IPS DF 4.7 (cell line): ENCODE results near the gene ZCCHC13.
"Not testable (repeated sequence)": the region's sequence is repeated elsewhere in the genome, so short reads cannot be mapped to it uniquely, and the experiment has no call there.

Experiments
- DNase-seq: peaks from one replicate; pipeline ENCODE4 v3.0.0-alpha.2; 2013; ENCODE audit warnings: low spot score; ENCODE audit errors: extremely low read depth

ZCCHC13 gene

DNA sequence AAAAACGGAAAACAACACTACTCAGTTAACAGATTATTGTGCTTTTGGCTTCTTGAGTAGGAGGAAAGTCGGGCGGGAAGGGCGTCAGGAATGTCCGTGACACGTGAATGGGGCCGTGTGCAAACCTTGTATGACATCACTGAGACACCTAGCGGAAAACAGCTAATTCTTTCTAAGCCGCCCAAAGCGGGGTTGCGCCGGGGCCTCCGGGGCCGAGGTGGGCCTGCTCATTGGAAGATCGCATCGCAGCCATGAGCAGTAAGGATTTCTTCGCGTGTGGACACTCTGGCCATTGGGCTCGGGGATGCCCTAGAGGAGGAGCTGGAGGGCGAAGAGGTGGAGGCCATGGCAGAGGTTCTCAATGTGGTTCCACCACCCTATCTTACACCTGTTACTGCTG is at the start of gene ZCCHC13:
ZCCHC13 (plus strand) TSS at position 165 of the 400 bp plus-strand sequence; CDS start at position 252, 87 bp downstream.
- DNase-seq: no peak

DNA sequence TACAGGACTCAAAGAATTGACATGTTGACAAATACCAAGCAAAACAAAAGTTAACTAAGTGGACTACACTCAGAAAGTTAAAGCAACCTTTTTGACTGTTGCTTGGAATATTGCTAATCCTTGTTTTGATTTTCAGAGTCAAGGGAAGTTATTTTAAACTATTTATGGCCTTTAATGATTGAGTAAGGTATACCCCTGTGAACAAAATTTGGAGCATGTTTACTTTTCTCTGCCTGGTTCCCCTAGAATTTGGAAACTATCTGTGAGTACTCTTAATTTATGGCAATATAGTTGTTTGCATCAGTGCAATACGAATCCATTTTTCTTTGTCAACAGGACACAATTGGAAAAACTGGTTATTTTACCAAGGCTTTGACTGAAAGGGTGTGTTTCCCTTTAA is 45.9 kb upstream of the ZCCHC13 start:
- DNase-seq: not testable (repeated sequence)

DNA sequence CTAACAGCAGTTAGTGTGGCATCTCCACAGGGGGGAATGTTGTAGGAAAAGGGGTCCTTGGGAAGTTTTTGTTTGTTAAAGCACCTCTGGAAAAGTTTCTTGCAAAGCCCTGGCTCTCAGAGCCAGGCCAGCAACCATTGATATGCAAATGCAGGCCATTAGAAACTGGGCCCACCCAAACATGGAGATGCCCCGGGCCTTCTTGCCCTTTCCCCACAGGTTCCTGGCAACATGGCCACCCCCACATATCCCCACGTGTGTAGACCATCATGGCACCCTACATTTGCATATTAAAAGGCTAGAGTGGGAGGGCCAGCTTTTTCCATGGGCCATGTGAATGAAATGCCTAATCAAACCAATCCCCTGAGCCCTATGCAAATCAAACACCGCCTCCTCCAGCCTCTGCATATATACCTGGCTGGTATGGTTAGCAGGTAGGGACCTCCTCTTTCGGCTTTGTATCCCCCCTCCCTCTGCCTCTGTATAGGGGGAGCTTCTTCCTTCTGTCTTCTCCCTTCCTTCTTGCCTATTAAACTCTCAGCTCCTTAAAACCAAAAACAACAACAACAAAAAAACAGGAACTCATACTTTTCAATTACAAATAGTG is 44.0 kb upstream of the ZCCHC13 start:
- peak; percentile 66 for DNase-seq

DNA sequence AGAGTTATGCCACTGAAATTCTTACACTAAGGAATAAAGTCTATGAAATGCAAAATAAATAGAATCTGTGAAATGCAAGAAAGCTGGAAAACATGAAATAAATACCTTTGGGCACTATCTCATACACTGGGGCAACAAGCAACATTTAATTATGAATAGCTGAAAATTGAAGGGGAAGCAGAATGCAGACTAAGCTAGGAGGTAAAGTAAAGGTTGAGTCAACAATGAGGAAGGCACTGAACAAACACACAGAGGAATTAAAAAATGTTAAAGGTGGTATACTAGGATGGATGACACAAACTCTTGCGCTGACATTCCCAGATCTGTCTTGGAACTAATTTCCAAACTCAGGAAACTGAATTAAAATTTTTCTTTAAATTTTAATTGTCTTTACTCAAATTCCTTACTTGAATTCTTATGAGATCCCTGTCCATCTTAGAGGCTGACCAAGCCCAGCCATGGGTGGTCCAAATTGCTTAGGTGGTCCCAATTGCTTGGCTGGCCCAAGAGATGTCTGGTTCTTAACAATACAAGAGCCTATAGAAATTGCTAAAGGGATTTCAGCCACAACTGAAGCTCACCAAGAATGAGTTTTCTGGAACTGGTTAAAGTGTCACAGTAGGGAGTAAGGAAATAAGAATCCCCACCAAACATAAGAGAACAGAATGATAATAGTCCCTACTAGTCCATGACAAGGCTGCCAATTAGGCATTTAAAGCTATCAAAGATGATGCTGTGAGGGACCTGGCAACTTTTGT is 41.3 kb upstream of the ZCCHC13 start:
- DNase-seq: no peak

DNA sequence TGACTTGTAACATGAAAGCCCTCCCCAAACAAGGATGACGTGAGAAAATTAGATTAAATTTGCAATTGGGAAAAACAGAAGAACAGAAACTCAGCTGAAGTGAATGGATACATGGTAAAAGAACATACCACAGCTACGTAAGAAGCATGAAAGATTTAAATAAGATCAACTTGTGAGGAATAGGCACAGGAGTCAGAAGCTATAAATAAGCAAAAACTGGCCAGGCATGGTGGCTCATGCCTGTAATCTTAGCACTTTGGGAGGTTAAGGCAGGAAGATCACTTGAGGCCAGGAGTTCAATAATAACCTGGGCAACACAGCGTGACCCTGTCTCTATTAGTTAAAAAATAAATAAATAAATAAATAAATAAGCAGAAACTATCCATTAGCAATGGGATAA is 33.6 kb upstream of the ZCCHC13 start:
- DNase-seq: no peak

DNA sequence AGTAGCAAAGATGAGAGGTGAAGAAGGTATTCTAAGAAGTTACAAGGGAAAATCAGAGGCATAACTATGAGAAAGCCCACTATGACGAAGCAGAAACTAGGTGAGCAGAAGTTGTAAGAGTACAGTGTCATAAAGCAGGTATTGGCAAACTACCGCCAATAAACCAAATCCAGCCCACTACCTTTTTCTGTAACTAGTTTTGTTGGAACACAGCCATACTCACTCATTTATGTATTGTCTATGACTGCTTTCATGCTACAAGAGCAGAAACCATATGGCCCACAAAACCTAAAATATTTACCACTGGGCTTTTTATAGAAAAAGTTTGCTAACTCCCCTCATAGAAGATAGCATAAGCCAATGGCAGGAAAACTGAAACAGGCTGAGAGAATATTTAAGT is 31.8 kb upstream of the ZCCHC13 start:
- no peak for DNase-seq

DNA sequence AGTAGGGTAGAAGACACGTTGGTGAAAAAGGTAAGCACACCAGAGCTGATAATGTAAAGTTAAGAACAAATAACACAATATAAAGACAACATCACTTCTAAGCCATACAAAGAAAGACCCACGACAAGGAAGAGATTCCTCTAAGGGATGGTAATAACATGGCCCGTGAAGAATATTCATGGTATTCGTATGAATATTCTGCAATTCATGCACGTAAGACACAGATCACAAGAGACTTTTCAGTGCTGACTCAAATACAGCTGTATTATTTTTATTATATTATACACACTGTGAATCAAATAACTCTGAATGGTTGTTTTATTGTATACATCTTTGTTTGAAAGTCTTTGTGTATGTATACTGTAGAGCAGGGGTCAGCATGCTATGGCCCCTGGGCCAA is 29.5 kb upstream of the ZCCHC13 start:
- DNase-seq: no peak

DNA sequence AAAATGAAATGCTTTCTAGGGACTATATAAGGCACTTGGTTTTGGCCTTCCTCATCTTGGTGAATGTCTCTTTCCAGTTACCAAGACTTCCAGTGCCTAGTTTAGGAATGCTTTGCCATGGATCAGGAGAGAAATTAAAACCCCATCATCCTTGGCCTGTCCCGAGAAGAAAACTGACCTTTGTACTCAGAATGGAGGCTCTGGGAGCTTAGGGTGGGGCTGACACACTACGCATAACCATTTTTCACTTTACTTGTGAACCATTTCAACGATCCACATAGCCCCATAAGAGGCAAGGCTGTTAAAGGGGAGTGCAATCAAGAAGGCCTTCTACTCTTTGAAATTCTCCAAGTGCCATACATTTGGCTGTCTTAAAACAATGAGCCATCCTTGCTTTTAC is 26.7 kb upstream of the ZCCHC13 start:
- DNase-seq: no peak

DNA sequence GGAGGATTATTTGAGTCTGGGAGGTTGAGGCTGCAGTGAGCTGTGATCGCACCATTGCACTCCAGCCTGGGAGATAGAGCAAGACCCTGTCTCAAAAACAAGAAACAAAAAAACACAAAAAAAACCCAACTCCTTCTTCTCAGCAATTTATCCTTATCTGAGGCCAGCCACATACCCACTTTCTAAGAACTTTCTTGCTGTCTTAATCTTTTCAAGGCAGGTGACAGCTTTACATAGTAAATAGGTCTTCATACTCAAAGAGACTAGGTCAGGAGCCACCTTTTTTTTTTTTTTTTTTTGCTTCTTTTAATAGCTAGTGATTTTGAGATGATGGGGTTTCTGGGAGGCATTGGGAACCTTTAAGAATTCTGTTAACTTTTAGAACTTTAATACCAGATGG is 26.1 kb upstream of the ZCCHC13 start:
- DNase-seq: no peak

DNA sequence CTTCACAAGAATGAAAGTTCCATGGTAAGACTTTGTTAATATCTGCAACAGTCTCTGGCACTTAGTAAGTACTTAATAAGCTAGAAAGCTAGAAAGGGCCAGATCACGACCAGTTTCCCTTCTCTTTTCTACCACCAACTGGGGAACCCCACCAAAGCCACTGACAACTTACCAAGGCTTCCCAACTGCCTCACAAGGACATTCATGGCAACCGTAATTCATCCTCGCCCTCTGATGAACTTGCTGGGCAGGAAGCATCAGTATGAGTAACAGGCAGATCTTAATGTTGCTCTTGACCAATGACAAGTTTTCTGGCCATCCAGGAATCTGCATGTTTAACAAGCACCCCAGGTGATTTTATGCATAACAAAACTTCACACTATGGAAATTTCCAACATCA is 23.2 kb upstream of the ZCCHC13 start:
- no peak for DNase-seq

DNA sequence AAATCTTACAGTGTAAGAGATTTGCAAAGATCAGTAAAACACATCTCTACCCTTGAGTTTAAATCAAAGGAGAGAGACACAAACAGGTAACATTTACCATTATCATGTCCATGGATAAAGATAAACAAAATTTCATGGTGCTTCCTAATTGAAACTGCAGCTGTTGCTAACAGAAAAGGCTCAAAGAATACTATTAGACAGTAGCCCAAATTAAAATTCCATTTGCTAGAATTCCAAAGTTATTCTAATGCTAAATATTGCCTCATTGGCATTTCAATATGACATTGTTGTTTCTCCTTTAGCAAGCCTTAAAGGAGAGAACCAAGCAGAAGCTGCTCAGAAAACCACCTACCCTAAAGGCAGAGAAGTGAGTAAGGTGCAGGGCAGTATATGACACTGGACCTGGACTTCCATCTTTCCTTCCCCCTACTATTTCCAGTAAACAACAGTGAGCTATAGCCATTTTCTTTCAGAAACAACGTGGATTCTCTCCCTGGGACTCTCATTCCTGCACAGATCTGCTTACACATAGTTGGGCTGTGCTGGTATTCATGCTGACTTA is 19.5 kb upstream of the ZCCHC13 start:
- no peak for DNase-seq

DNA sequence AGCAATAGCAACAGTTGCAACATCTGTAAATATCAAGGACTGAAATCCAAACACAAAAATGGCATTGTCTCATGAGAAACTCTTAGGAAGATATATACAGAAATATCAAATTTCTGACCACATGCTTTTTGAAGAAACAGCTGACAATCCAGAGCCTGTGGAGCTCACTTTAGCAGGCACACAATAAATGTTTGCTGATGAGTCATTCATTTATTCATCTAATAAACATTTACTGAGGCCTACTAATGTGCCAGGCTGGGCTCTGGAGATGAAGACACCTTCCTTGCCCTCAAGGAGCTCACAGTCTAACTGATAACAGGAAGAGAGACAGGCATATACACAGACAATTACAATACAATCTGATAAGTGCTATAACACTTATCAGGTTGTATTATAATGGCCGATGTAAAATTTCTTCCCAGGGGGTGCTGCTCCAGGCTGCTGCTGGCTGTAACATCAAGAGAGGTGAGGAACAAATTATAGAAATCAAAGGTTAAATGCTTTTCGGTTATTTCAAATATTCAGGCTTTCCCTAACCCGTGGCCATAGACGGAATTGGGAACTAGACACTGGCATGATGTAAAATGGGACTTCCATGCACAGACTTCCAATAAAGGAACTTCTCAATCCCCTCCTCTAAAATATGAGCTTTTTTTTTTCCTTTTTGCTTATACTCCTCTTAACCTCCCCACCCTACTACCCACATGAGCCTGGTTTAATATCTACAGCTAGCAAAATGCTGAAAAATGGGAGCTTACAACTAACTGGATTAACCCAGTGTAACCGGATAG is 16.8 kb upstream of the ZCCHC13 start:
- no peak for DNase-seq

DNA sequence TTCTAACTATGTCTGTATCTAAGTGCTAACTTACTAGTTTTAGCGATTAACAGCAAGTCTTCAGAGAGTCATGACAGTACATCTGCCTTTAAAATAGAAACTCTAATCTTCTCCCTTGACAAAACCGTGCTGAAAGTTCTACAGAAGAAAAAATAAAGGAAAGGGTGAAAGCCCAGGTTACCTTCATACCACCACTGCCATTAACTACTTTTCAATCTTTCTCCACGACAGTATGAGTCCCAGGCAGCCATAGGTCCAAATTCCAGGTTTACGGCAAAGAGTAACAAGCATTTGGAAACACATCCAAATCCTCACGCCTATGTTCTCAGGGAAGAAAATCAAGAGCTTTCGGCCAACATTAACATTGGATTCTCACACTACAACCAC is 12.4 kb upstream of the ZCCHC13 start:
- DNase-seq: no peak

DNA sequence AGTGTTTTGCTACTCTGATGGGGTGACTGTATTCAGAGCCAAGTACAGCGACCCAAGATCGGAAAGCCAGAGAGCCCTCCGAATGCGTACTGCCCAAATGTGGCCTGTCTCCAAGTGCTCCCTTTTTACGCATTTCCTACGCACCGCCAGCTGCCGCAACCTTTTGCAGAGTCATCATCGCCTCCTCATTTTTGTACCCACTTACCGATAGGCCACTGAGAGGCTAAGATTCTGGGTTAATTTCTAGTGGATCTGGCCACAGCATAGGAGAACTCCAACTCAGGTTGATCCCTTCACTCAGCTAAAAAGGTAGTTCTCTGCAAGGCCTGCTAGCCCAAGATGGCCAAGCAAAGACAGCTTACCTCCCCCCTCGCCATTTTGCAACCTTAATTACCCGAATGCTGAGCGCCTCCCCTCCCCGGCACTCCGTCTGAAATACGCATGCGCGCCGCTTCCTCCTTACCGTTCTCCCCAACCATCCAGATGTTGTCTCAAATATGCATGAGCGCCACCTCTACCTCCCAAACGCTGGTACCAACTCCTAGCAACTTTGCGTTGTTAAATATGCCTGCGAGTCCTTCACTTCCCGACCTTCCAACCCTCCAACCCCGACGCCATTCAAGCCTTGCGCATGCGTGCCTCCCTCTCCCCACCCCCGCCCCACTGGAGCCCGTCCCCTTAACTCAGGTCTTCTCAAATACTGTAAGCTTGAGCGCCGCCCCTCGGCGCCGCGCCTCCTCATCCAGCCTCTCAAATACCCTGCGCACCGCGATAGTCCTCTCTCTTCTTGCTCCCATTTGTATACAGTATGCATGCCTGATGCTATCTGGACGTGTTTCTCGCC is 11.8 kb upstream of the ZCCHC13 start:
- DNase-seq: no peak

DNA sequence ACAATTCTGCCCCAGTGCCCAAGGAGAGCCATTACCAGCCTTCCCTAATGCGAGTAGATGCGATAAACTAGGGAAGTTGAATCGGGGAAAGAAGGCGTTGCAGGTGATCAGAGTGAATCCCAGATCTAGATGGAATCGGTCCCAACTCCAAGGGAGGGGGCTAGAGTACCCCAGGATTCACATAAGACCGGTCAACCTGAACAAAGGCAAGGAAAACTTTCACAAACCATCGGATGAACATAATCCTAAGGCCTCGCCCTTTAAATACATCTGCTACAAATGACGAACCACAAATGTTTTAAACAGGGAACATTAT is 11.2 kb upstream of the ZCCHC13 start:
- DNase-seq: no peak

DNA sequence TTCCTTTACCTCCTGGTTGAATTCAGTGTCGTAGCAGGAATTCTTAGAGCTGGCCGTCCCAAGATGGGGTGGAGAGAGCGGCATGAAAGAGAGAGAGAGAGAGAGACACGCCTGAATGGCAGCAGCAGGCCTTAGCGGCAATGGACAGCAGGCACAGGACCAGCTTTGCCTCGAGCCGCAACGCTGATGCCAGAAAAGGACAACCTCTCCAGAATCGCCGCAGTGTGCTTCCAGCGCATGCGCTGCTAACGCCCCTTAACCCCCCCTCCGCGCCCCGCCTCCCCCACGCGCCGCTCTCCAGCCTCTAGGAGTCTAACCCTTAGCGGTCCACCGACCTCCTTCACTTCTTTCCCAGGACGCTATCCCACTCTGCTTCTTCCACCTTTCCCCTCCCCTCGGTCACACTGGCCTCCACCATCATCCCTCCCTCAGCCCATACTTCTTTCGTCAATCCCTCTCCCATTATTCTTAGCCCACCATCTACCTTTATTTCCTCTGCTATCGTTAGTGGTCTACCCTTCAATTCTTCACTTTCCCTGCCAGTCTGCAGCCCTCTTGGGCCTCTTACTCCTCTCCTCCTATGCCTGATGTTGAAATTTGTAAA is 10.5 kb upstream of the ZCCHC13 start:
- no peak for DNase-seq

DNA sequence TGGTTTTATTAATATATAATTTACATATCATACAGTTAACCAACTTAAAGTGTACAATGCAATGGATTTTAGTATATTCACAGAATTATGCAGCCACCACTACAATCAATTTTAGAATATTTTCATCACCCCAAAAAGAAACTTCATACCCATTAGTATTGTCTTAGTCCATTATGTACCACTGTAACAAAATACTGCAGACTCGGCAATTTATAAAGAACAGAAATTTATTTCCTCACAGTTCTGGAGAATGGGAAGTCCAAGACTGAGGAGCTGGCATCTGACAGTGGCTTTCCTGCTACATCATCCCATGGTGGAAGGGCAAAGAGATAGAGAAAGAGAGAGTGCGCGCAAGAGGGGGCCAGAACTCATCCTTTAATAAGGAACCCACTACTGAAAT is 8.9 kb upstream of the ZCCHC13 start:
- no peak for DNase-seq

DNA sequence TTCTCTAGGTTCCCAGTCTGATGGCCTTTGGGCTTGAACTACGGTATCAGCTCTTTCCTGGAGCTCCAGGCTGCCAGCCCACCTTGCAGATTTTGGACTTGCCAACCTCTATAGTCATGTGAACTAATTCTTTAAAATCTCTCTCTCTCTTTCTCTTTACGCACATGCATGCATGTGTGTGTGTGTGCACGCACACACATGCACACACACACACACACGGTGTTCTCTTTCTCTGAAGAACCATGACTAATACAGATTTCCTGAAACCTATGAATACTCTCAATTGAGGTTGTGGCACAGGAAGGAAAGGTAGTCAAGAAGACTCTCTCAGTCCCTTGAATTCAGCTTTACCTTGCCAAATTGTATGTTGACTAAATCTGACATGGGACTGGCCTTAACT is 6.2 kb upstream of the ZCCHC13 start:
- DNase-seq: no peak

DNA sequence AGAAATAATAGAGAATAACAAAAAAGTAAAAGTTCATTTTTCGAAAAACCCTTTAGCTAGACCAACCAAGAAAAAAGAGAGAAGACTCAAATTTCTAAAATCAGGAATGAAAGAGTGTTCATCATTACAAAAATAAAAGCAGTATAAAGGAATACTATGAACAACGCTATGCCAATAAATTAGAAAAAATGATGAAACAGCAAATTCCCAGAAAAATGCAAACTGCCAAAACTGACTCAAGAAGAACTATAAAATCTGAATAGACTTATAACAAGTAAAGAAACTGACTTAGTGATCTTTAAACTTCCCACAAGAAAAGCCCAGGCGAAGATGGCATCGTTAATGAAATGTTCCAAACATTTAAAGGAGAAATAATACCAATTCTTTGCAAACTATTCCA is 3.1 kb upstream of the ZCCHC13 start:
- DNase-seq: no peak

DNA sequence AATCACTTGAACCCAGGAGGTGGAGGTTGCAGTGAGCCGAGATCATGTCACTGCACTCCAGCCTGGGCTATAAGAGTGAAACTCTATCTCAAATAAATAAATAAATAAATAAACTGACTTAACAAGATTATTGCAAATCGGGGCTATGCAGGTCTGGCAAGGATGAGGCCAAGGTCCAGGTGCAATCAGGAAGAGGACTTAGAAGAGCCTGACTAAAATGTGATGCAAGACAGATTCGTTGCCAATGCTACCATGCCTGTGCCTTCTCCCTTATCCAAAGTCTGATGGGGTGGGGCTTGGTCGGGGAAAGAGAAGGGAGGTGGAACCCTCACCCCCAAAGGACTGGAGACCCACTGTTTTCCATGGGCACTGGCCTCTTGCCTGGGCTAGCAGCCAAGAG is 14.7 kb downstream of the ZCCHC13 start:
- no peak for DNase-seq

DNA sequence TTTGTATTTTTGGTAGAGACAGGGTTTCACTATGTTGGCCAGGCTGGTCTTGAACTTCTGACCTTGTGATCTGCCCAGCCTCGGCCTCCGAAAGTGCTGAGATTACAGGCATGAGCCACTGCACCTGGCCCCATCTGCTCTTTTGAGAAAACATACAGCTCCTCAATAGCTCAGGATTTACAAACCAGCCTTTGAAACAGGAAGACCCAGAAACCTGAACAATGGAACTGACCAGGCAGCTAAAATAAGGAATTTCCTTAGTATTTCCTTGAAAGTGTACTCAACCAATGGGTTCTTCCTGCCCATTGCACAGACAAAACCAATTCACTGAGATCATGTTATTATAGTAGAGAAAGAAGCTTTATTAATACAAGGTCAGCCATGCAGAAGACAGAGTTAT is 15.3 kb downstream of the ZCCHC13 start:
- DNase-seq: not testable (repeated sequence)
